GM21528 (cell line): ENCODE data around the gene BACE1.
"Not testable (repeated sequence)": the region's sequence is repeated elsewhere in the genome, so short reads cannot be mapped to it uniquely, and the experiment has no call there.

ENCODE experiments used
- ATAC-seq: cut with Tn5 transposase; IDR thresholded peaks from one replicate; pipeline ENCODE4 v1.9.1; 2021; ENCODE audit warnings: mild to moderate bottlenecking, moderate library complexity; ENCODE audit not compliant: unreplicated experiment, low FRiP score

The BACE1 gene

GRCh38 chr11:117316197-117316961, at the start of gene BACE1:
Gene BACE1, minus strand, starts transcription at chr11:117316256. Its CDS starts 461 bp downstream, at chr11:117315795.
- no peak for ATAC-seq

- no peak for ATAC-seq
Measured at GRCh38 chr11:117361432-117361831, 45.4 kb upstream of the BACE1 start.

- ATAC-seq = no peak
Measured at GRCh38 chr11:117356126-117356890, 40.3 kb upstream of the BACE1 start.

GRCh38 chr11:117354550-117354949, 38.5 kb upstream of the BACE1 start:
- ATAC-seq = no peak

- no peak for ATAC-seq
Measured at GRCh38 chr11:117345039-117345438, 29.0 kb upstream of the BACE1 start.

GRCh38 chr11:117337076-117337475, 21.0 kb upstream of the BACE1 start:
- ATAC-seq = no peak

GRCh38 chr11:117335399-117335798, 19.3 kb upstream of the BACE1 start:
- ATAC-seq = no peak

GRCh38 chr11:117334896-117335295, 18.8 kb upstream of the BACE1 start:
- no peak for ATAC-seq

GRCh38 chr11:117333917-117334316, 17.9 kb upstream of the BACE1 start:
- ATAC-seq = no peak

- no peak for ATAC-seq
Measured at GRCh38 chr11:117332843-117333242, 16.8 kb upstream of the BACE1 start.

GRCh38 chr11:117328375-117329010, 12.4 kb upstream of the BACE1 start:
- peak; percentile 12 for ATAC-seq

- ATAC-seq = peak; percentile 95
Measured at GRCh38 chr11:117327567-117328374, 11.7 kb upstream of the BACE1 start, which contains the start of gene CEP164. Gene CEP164, plus strand, starts transcription at chr11:117327854. Its CDS starts 10,733 bp downstream, at chr11:117338587.

GRCh38 chr11:117327255-117327566, 11.2 kb upstream of the BACE1 start:
- ATAC-seq = not testable (repeated sequence)

- no peak for ATAC-seq
Measured at GRCh38 chr11:117319214-117319840, 3.3 kb upstream of the BACE1 start.

GRCh38 chr11:117318738-117319137, 2.7 kb upstream of the BACE1 start:
- ATAC-seq = no peak

GRCh38 chr11:117315285-117316196, 515 bp downstream of the BACE1 start:
- no peak for ATAC-seq

- no peak for ATAC-seq
Measured at GRCh38 chr11:117314840-117315239, 1.2 kb downstream of the BACE1 start.

- ATAC-seq = no peak
Measured at GRCh38 chr11:117313828-117314768, 2.0 kb downstream of the BACE1 start.
